Neural cell (in vitro differentiated cells): Measurements from ENCODE around the gene SMC1A. TPM values are rescaled to one million over a fixed set of nuclear protein-coding genes. Genes with fewer than 3 reads are reported as not detected.

Experiments
- H2AFZ ChIP-seq: fragments of 200-600, 300-800 bp; sonication (generic), shearing (Covaris generic); 2 replicates; pipeline ENCODE4 v1.6.0; 2014; ENCODE audit warnings: low read depth, mild to moderate bottlenecking, antibody characterized with exemption, low read length, moderate library complexity
- H3F3A ChIP-seq: fragments of 200-600 bp; shearing (Covaris generic); 2 replicates; pipeline ENCODE4 v1.6.1; 2016; ENCODE audit warnings: mild to moderate bottlenecking, moderate library complexity, mixed read lengths, antibody characterized with exemption, low read length; ENCODE audit not compliant: insufficient read depth, poor library complexity, severe bottlenecking
- H3K27ac ChIP-seq: fragments of 200-600, 300-800 bp; sonication (generic), shearing (Covaris generic); 2 replicates; pipeline ENCODE4 v1.5.1; 2014; ENCODE audit warnings: mild to moderate bottlenecking, low read length, moderate library complexity
- H3K27me3 ChIP-seq: fragments of 300-800, 200-600 bp; sonication (generic), shearing (Covaris generic); 2 replicates; pipeline ENCODE4 v1.6.0; 2014; ENCODE audit warnings: mild to moderate bottlenecking, low read depth, low read length, moderate library complexity; ENCODE audit not compliant: insufficient read depth
- H3K36me3 ChIP-seq: fragments of 300-800, 200-600 bp; sonication (generic), shearing (Covaris generic); 2 replicates; pipeline ENCODE4 v1.5.1; 2014; ENCODE audit warnings: mild to moderate bottlenecking, antibody characterized with exemption, low read length, moderate library complexity; ENCODE audit not compliant: insufficient read depth
- H3K4me2 ChIP-seq: fragments of 300-800, 200-600 bp; sonication (generic), shearing (Covaris generic); 2 replicates; pipeline ENCODE4 v1.6.0; 2014; ENCODE audit warnings: mild to moderate bottlenecking, low read length
- H3K4me3 ChIP-seq: fragments of 300-800, 200-600 bp; sonication (generic), shearing (Covaris generic); 2 replicates; pipeline ENCODE4 v1.5.1; 2014; ENCODE audit warnings: mild to moderate bottlenecking, low read length, moderate library complexity
- H3K79me2 ChIP-seq: fragments of 200-600 bp; shearing (Covaris generic); replicated peaks from 2 replicates; pipeline ENCODE4 v1.6.0; 2014; ENCODE audit warnings: mild to moderate bottlenecking, low read length, moderate library complexity; ENCODE audit not compliant: insufficient read depth
- H3K9ac ChIP-seq: fragments of 300-800, 200-600 bp; sonication (generic), shearing (Covaris generic); 2 replicates; pipeline ENCODE4 v1.6.1; 2016; ENCODE audit warnings: mild to moderate bottlenecking, low read length, mixed read lengths
- H3K9me2 ChIP-seq: fragments of 200-600 bp; shearing (Covaris generic); 2 replicates; pipeline ENCODE4 v1.6.1; 2016; ENCODE audit warnings: mild to moderate bottlenecking, low read length, mixed read lengths; ENCODE audit not compliant: insufficient read depth
- H3K9me3 ChIP-seq: fragments of 200-600, 300-800 bp; sonication (generic), shearing (Covaris generic); 2 replicates; pipeline ENCODE4 v1.6.1; 2016; ENCODE audit warnings: mild to moderate bottlenecking, mixed run types, low read length, moderate library complexity, mixed read lengths
- H4K20me1 ChIP-seq: fragments of 200-600 bp; shearing (Covaris generic); 2 replicates; pipeline ENCODE4 v1.6.1; 2016; ENCODE audit warnings: mild to moderate bottlenecking, mixed run types; ENCODE audit not compliant: insufficient read depth
- CTCF ChIP-seq: fragments of 450-650 bp; IDR thresholded peaks from 2 replicates; pipeline ENCODE4 v1.5.1; 2014; ENCODE audit warnings: antibody characterized with exemption, mild to moderate bottlenecking, moderate library complexity; ENCODE audit not compliant: poor library complexity, severe bottlenecking
- EP300 ChIP-seq: fragments of 450-650 bp; conservative IDR thresholded peaks from 2 replicates; pipeline ENCODE4 v1.6.1; 2014; ENCODE audit warnings: antibody characterized with exemption, mild to moderate bottlenecking, moderate library complexity; ENCODE audit not compliant: poor library complexity, severe bottlenecking
- EZH2 ChIP-seq: fragments of 200-600, 300-800 bp; shearing (Covaris generic), sonication (generic); IDR thresholded peaks from 2 replicates; pipeline ENCODE4 v1.6.1; 2014; ENCODE audit warnings: antibody characterized with exemption, low read length, borderline replicate concordance, mild to moderate bottlenecking; ENCODE audit not compliant: insufficient read depth, poor library complexity, severe bottlenecking
- MXI1 ChIP-seq: fragments of 450-650 bp; conservative IDR thresholded peaks from 2 replicates; pipeline ENCODE4 v1.6.1; 2014; ENCODE audit warnings: antibody characterized with exemption, mild to moderate bottlenecking; ENCODE audit not compliant: poor library complexity, severe bottlenecking
- POLR2AphosphoS5 ChIP-seq: IDR thresholded peaks from 2 replicates; pipeline ENCODE4 v1.6.1; 2012
- RAD21 ChIP-seq: fragments of 450-650 bp; conservative IDR thresholded peaks from 2 replicates; pipeline ENCODE4 v1.6.1; 2014; ENCODE audit warnings: antibody characterized with exemption, mild to moderate bottlenecking, moderate library complexity
- REST ChIP-seq: IDR thresholded peaks from 2 replicates; pipeline ENCODE4 v1.6.1; 2012; ENCODE audit warnings: borderline replicate concordance
- SMC3 ChIP-seq: fragments of 450-650 bp; conservative IDR thresholded peaks from 2 replicates; pipeline ENCODE4 v1.6.1; 2014; ENCODE audit warnings: antibody characterized with exemption, mild to moderate bottlenecking, moderate library complexity; ENCODE audit not compliant: poor library complexity
- TAF1 ChIP-seq: IDR thresholded peaks from 2 replicates; pipeline ENCODE4 v1.6.1; 2012; ENCODE audit warnings: low read depth
- polyA plus RNA-seq: library from polyadenylated mRNA; depleted of rRNA; stranded (reverse); fragments of >200 nt; gene quantifications from 2 replicates; pipeline ENCODE4 v1.2.3, GENCODE V29; 2014
- small RNA-seq, 3 experiments: library from RNA; depleted of rRNA; stranded (forward); fragments of <200 nt; gene quantifications; one replicate each; pipeline ENCODE3, GENCODE V24; 2012

Gene SMC1A
- polyA plus RNA-seq, 1 donor from 2014 or later: 11.4 TPM

- H3K9me3 ChIP-seq: no peaks in the 10 kb centered on the region
- no peak overlapping the region for H3K27ac ChIP-seq
- H3F3A ChIP-seq: no peaks in the 10 kb centered on the region
- no peaks in the 10 kb centered on the region for H3K9me2 ChIP-seq
- no peak overlapping the region for H2AFZ ChIP-seq
- H3K4me3 ChIP-seq: no peak overlapping the region
- peaks cover 22% of the 10 kb centered on the region for H3K27me3 ChIP-seq
- no peak for TF ChIP-seq RAD21
- no peak for TF ChIP-seq REST
- no peak for TF ChIP-seq EZH2
- TF ChIP-seq EP300: no peak
- TF ChIP-seq POLR2AphosphoS5: no peak
- no peak for TF ChIP-seq CTCF
- TF ChIP-seq TAF1: no peak
- TF ChIP-seq SMC3: no peak
- no peak for TF ChIP-seq MXI1
- no peaks in the 10 kb centered on the region for H3K36me3 ChIP-seq
- H4K20me1 ChIP-seq: no peaks in the 10 kb centered on the region
- H3K4me2 ChIP-seq: no peak overlapping the region
- H3K79me2 ChIP-seq: no peaks in the 10 kb centered on the region
- H3K9ac ChIP-seq: no peak overlapping the region
Measured at GRCh38 chrX:53324803-53325202, 97.7 kb downstream of the SMC1A start.

Small RNA genes lying within 50 kb of the gene (small RNA-seq; reads per million reads assigned to genes)
- 0 reads per million in 3 experiments for gene AC245102.2
- 0 to 1.8 (median 0.49) reads per million in 3 experiments for gene MIR6857
- 0 to 1.2 (median 0) reads per million in 3 experiments for gene RF00019
- 0 reads per million in 3 experiments for gene VTRNA3-1P

Other genes with a start within 250 kb of the SMC1A start
- gene KDM5C, start 197.4 kb downstream of the SMC1A start, polyA plus RNA-seq: 67.8 and 90.8 TPM in 2 replicates
- gene IQSEC2, start 141.1 kb downstream of the SMC1A start, polyA plus RNA-seq: 2.4 and 3.6 TPM in 2 replicates
- gene RIBC1, start 219 bp upstream of the SMC1A start, polyA plus RNA-seq: 0.84 and 2.2 TPM in 2 replicates
- 111 and 112 TPM in 2 replicates for gene HSD17B10, start 11.7 kb upstream of the SMC1A start, polyA plus RNA-seq